KMS-11 (cell line): ENCODE results near the gene PLEKHA1.

Experiments
- H2AFZ ChIP-seq: fragments of 200-600 bp; sonication (generic); 2 replicates; pipeline ENCODE4 v1.6.1; 2016; ENCODE audit warnings: antibody characterized with exemption, mixed run types, low read depth
- H3K27ac ChIP-seq: fragments of 200-600 bp; sonication (generic); 2 replicates; pipeline ENCODE4 v1.6.1; 2016; ENCODE audit warnings: mild to moderate bottlenecking, mixed run types
- H3K27me3 ChIP-seq: fragments of 200-600 bp; sonication (generic); 2 replicates; pipeline ENCODE4 v1.6.1; 2017; ENCODE audit warnings: mild to moderate bottlenecking, low read depth, mixed run types, moderate library complexity; ENCODE audit not compliant: insufficient read depth
- H3K36me3 ChIP-seq: fragments of 200-600 bp; sonication (generic); 2 replicates; pipeline ENCODE4 v1.6.1; 2017; ENCODE audit warnings: mild to moderate bottlenecking, mixed run types; ENCODE audit not compliant: insufficient read depth
- H3K4me1 ChIP-seq: fragments of 200-600 bp; sonication (generic); 2 replicates; pipeline ENCODE4 v1.6.1; 2016; ENCODE audit warnings: mild to moderate bottlenecking, low read depth, mixed run types; ENCODE audit not compliant: poor library complexity, severe bottlenecking
- H3K4me2 ChIP-seq: fragments of 200-600 bp; sonication (generic); 2 replicates; pipeline ENCODE4 v1.7.0; 2016; ENCODE audit warnings: mild to moderate bottlenecking, mixed run types
- H3K4me3 ChIP-seq: fragments of 200-600 bp; sonication (generic); IDR thresholded peaks from 2 replicates; pipeline ENCODE4 v1.6.1; 2017; ENCODE audit warnings: low read depth, low read length, mixed read lengths; ENCODE audit not compliant: insufficient read depth
- H3K79me2 ChIP-seq: fragments of 200-600 bp; sonication (generic); 2 replicates; pipeline ENCODE4 v1.6.1; 2016; ENCODE audit warnings: low read depth, mixed run types; ENCODE audit not compliant: insufficient read depth
- H3K9ac ChIP-seq: fragments of 200-600 bp; sonication (generic); 2 replicates; pipeline ENCODE4 v1.6.1; 2016; ENCODE audit warnings: mild to moderate bottlenecking, mixed run types
- H4K20me1 ChIP-seq: fragments of 200-600 bp; sonication (generic); 2 replicates; pipeline ENCODE4 v1.6.1; 2016; ENCODE audit warnings: mild to moderate bottlenecking, mixed run types; ENCODE audit not compliant: insufficient read depth
- TF ChIP-seq, protein P1 (sequence below): fragments of 200-600 bp; sonication (generic); conservative IDR thresholded peaks from 2 replicates; pipeline ENCODE4 v1.6.1; 2017; ENCODE audit warnings: low read depth, mild to moderate bottlenecking, antibody characterized with exemption, low read length, moderate library complexity, mixed read lengths

PLEKHA1 gene

DNA sequence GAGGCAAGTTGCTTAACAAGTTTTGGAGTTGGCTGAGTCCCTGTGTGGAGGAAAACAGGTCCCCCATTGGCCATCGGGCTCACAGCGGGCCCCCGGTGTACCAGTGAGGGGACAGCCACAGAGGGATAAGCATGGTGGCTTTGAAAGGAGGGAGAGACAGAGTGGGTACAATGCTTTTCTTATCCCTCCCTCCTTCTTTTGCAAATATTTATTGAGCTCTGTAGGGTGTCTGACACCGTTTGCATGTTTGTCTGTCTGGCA, 89.7 kb downstream of the PLEKHA1 start:
- H3K4me3 ChIP-seq = no peak overlapping the region
- H3K36me3 ChIP-seq = no peaks in the 10 kb centered on the region
- H3K27me3 ChIP-seq = no peaks in the 10 kb centered on the region
- no peak overlapping the region for H3K4me2 ChIP-seq
- no peaks in the 10 kb centered on the region for H3K4me1 ChIP-seq
- TF ChIP-seq, protein P1, sequence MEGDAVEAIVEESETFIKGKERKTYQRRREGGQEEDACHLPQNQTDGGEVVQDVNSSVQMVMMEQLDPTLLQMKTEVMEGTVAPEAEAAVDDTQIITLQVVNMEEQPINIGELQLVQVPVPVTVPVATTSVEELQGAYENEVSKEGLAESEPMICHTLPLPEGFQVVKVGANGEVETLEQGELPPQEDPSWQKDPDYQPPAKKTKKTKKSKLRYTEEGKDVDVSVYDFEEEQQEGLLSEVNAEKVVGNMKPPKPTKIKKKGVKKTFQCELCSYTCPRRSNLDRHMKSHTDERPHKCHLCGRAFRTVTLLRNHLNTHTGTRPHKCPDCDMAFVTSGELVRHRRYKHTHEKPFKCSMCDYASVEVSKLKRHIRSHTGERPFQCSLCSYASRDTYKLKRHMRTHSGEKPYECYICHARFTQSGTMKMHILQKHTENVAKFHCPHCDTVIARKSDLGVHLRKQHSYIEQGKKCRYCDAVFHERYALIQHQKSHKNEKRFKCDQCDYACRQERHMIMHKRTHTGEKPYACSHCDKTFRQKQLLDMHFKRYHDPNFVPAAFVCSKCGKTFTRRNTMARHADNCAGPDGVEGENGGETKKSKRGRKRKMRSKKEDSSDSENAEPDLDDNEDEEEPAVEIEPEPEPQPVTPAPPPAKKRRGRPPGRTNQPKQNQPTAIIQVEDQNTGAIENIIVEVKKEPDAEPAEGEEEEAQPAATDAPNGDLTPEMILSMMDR = no peak
- no peaks in the 10 kb centered on the region for H3K79me2 ChIP-seq
- H4K20me1 ChIP-seq = no peaks in the 10 kb centered on the region
- no peak overlapping the region for H2AFZ ChIP-seq
- no peak overlapping the region for H3K9ac ChIP-seq
- H3K27ac ChIP-seq = no peak overlapping the region

DNA sequence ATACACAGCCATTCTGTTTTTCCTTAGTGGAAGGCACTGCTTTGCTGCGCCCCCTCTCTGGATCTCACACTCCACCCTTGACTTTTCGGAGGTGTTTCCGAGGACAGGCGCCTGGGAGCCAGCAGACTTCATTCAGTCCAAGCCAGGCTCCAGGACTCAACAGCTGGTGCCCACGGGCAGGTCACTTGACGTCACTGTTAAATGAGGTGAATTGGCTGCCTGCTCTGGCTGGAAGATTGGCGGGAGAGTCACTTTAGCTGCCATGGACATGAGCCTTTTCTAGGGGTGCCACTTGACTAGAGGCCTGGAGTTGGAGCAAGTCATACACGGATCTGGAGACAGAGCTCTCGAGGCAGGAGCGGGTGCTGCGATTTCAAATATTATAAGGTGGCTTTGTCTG, 90.1 kb downstream of the PLEKHA1 start:
- H3K27me3 ChIP-seq = no peaks in the 10 kb centered on the region

DNA sequence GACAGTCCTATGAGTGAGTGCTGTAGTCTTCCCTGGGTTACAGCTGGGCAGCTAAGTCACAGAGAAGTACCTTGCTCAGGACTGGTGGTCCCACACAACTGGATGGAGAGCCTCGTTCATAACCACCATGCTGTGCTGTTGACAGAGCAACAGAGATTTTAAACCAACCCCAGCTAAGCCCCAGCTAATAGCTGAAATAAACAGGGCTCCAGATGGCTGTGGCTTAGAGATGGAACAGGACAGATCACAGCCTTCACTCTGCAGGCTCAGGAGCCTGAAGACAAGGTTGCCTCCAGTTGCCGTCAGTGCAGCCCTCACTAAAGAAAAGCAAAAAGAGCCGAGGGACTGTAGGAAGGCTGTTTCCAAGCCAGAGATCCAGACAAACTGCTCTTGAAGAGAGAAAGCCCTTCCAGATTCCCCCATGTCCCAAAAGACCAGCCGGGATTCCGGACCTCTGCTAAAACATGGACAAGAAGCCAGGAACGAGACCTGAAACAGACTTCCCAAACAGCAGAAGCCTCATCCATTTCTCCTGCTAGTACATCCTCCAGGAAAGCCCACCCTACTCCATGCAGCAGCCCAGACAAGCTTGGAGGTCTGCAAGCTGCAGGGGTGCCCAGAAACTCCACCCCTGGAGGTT, 91.0 kb downstream of the PLEKHA1 start:
- Histone ChIP-seq H3K27ac (no peak overlapping the region), H3K9ac (no peak overlapping the region), H3K27me3 (no peaks in the 10 kb centered on the region), H3K4me3 (no peak overlapping the region), H3K36me3 (no peaks in the 10 kb centered on the region), H4K20me1 (no peaks in the 10 kb centered on the region), H3K4me1 (no peaks in the 10 kb centered on the region), H2AFZ (no peak overlapping the region), H3K4me2 (no peak overlapping the region), H3K79me2 (no peaks in the 10 kb centered on the region)
- TF ChIP-seq, protein P1 = no peak

More for the DNA sequence above, 90.1 kb downstream of the PLEKHA1 start:
- H3K4me3 ChIP-seq = no peak overlapping the region
- H3K4me1 ChIP-seq = no peaks in the 10 kb centered on the region
- H3K9ac ChIP-seq = no peak overlapping the region
- H3K79me2 ChIP-seq = no peaks in the 10 kb centered on the region
- H3K36me3 ChIP-seq = no peaks in the 10 kb centered on the region
- H2AFZ ChIP-seq = no peak overlapping the region
- TF ChIP-seq, protein P1 = no peak
- no peak overlapping the region for H3K4me2 ChIP-seq
- no peak overlapping the region for H3K27ac ChIP-seq
- H4K20me1 ChIP-seq = no peaks in the 10 kb centered on the region

DNA sequence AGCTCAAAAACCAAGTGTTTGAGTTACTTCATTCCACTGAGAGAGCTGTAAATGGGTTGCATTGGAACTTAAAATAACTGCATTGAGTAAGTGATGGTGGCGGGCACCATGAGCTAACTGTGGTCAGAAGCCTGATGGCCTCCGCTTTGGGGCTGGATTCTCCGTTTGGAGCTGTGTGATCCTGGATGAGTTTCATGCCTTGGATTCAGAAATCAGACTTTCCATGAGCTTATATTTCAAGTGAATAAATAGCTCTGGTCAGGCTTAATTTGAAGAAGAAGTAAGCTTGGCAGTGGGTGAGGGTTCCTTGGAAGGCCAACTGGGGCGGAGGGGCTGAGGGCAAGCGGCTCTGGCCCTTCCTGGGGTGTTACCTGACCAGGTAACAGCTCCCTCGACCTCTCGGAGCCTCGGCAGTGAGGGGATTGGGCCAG, 92.5 kb downstream of the PLEKHA1 start:
- Histone ChIP-seq H3K27ac (no peak overlapping the region), H2AFZ (no peak overlapping the region), H3K36me3 (no peaks in the 10 kb centered on the region), H3K27me3 (no peaks in the 10 kb centered on the region), H3K4me2 (no peak overlapping the region), H3K4me3 (no peak overlapping the region), H3K79me2 (no peaks in the 10 kb centered on the region), H3K9ac (no peak overlapping the region), H3K4me1 (no peaks in the 10 kb centered on the region), H4K20me1 (no peaks in the 10 kb centered on the region)
- TF ChIP-seq, protein P1 = no peak
